HG02571 (cell line): Measurements from ENCODE around the gene TMEM94.
"Not testable (repeated sequence)": the region's sequence is repeated elsewhere in the genome, so short reads cannot be mapped to it uniquely, and the experiment has no call there.

ENCODE experiments used
- ATAC-seq: cut with Tn5 transposase; IDR thresholded peaks from one replicate; pipeline ENCODE4 v1.9.1; 2021; ENCODE audit warnings: mild to moderate bottlenecking, moderate library complexity; ENCODE audit not compliant: unreplicated experiment

The TMEM94 gene

GRCh38 chr17:75476271-75476671, 19.8 kb downstream of the TMEM94 start:
- ATAC-seq: no peak

GRCh38 chr17:75476752-75477489, 20.5 kb downstream of the TMEM94 start:
- ATAC-seq: no peak

GRCh38 chr17:75477490-75477862, 21.0 kb downstream of the TMEM94 start:
- not testable (repeated sequence) for ATAC-seq

DNA sequence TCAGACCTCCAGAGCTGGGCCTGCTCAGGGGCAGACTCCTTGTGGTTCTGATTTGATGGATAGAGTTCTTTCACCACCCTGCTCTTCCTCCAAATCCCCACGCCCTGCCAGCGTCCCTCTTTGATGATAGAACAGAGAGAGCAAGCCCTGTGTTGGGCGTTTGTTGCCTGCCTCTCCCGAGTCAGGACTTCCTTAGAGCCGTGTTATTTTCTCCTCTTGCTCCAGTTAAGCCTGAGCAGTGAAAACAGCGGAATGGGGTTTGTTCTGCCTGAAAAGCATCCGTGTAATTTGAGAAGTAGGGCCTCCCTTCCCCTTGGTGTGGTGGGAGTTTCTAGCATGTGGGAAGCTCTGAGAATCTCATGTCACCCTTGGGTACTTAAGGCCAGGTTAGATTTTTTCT, 22.1 kb downstream of the TMEM94 start:
- ATAC-seq: no peak

- no peak for ATAC-seq
These were observed 23.8 kb downstream of the TMEM94 start for GRCh38 chr17:75480281-75480680.

- no peak for ATAC-seq
These were observed 25.0 kb downstream of the TMEM94 start for GRCh38 chr17:75481194-75482068.

DNA sequence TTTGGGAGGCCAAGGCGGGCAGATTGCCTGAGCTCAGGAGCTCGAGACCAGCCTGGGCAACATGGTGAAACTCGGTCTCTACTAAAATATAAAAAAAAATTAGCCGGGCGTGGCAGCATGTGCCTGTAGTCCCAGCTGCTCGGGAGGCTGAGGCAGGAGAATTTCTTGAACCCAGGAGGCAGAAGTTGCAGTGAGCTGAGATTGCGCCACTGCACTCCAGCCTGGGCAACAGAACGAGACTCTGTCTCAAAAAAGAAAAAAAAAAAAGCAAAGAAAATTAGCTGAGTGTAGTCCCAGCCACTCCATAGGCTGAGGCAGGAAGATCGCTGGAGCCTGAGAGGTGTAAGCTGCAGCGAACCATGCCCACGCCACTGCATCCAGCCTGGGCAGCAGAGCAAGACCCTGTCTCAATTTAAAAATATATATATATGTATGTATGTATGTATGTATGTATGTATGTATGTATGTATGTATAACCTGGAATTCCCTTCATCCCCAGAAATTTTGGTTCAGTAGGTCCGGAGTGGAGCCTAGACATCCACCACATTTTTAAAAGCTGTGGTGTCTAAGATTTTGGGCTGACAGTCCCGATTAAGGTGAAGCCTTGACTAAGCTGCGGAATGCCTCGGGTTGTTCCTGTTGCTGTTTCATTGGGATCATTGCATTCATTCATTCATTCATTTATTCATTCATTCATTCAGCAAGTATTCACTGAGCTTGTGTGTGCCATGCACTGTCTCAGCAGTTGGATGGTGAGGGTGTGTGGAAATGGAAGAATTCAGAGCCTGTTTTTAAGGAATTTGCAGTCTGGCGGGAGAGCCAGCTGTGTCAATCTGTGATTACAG, 25.9 kb downstream of the TMEM94 start:
- ATAC-seq: no peak

GRCh38 chr17:75485688-75486087, 29.3 kb downstream of the TMEM94 start:
- ATAC-seq: no peak

DNA sequence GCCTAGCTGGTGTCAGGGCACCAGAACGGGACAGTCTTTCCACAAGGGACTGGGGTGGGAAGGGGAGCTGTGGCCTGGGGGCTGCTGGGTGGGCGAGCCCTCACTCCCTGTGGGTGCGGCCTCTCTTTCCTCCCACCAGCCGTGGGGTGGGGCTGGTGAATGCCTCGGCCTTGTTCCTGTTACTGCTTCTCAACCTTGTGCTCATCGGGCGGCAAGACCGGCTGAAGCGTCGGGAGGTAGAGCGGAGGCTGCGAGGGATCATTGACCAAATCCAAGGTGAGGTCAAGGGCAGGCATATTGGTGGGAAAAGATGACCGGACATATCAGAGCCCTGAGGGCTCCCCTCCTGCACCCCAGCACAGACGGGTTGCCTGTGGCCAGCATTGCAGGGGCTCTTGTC, 29.7 kb downstream of the TMEM94 start:
- no peak for ATAC-seq

DNA sequence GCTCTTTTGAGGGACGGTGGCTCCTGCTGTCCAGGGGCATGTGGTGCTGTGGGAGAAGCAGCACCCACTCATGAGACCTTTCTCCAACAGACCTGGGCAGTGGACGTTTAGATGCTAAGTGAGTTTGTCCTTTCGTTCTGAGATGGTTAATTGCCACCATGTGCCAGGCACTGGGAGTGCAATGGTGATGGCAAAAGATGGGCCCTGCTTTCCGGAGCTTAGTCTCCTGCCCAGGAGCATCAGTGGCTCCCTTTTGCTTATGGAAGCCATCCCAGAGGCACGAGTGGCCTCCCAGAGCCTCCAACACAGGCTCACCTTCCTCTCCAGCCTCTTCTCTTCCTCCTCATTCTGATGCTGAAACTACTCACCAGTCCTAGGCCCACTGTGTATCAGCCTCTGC, 30.5 kb downstream of the TMEM94 start:
- ATAC-seq: no peak

GRCh38 chr17:75487351-75488070, 31.1 kb downstream of the TMEM94 start:
- ATAC-seq: no peak

DNA sequence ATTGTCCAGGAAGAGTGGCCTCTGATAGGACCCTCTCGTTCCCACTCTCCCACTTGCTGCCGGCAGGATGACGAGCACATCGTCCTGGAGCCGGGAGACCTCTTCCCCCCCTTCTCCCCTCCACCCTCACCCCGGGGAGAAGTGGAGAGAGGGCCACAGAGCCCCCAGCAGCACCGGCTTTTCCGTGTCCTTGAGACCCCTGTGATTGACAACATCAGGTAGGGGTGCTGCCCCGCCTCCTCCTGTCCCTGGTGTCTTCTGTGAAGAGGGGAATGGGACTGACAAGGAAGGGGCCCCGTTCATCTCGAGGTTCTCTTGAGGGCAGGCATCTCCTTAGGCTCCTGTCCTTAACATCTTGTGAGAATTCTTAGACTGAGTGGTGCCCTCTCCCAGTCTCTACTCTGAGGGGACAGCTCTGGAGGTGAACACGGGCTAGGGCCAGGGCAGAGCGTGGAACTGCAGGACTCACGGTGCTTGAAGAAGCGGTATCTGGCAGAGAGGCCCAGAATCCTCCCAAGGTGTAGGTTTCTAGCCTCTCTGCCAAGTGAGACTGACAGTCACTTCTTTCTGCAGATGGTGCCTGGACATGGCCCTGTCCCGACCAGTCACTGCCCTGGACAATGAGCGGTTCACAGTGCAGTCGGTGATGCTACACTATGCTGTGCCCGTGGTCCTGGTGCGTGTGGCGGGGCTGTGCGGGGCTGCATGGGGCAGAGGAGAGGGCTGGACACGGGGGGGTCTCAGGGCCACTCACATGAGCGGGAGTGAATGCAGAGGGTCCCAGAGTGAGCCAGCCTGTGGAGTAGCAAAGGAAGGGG, 32.5 kb downstream of the TMEM94 start:
- no peak for ATAC-seq

DNA sequence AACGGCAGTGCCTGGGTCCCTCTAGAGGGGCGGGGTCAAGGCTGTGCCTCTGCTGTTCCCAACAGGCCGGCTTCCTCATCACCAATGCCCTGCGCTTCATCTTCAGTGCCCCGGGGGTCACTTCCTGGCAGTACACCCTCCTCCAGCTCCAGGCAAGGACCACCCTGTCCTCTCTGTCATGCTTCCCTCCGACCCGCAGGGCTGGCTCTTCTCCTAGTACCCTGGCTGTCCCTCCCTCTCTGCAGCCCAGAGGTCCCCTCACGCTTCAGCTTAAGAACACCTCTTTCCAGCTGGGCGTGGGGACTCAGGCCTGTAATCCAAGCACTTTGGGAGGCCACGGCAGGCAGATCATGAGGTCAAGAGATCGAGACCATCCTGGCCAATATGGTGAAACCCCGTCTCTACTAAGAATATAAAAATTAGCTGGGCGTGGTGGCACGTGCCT, 33.1 kb downstream of the TMEM94 start:
- ATAC-seq: no peak

- no peak for ATAC-seq
These were observed 33.8 kb downstream of the TMEM94 start for GRCh38 chr17:75490173-75490743.

- ATAC-seq: no peak
These were observed 34.7 kb downstream of the TMEM94 start for GRCh38 chr17:75490953-75491649.

- ATAC-seq: no peak
These were observed 35.2 kb downstream of the TMEM94 start for GRCh38 chr17:75491680-75492079.

DNA sequence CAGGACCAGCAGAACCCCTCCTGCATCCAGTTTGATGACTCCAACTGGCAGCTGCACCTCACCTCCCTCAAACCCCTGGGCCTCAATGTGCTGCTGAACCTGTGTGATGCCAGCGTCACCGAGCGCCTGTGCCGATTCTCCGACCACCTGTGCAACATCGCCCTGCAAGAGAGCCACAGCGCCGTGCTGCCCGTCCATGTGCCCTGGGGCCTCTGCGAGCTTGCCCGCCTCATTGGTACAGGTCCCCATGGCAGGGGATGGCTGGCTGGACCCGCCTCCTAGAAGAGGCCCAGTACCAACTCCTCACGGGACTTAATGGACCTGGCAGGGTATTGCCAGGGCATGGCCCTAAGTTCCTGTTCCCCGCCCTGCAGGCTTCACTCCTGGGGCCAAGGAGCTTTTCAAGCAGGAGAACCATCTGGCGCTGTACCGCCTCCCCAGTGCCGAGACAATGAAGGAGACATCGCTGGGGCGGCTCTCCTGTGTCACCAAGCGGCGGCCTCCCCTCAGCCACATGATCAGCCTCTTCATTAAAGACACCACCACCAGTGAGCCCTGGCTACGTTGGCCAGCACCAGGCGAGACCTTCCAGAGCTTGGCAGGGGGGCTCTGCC, 36.2 kb downstream of the TMEM94 start:
- no peak for ATAC-seq

- no peak for ATAC-seq
These were observed 37.2 kb downstream of the TMEM94 start for GRCh38 chr17:75493476-75494129.
